Measurements from ENCODE around the gene PRKAG2. TPM values are rescaled to one million over a fixed set of nuclear protein-coding genes. Genes with fewer than 3 reads are reported as not detected.

PRKAG2 gene
- total and polyA plus RNA-seq, 2 of the 8 experiments (the other 6 are each of a cell fraction or from before 2014, with no cell fraction given) = 7.5 to 18.1 TPM

GRCh38 chr7:151823566-151824372 is 53.1 kb downstream of the PRKAG2 start (continued):
- TF ChIP-seq POLR2AphosphoS5 (IDR thresholded peaks at IDR 0.05; ENCODE audit: low read depth, low read length) (no peak), CREB1 (IDR thresholded peaks at IDR 0.05) (no peak), EGR1 (IDR thresholded peaks at IDR 0.05; ENCODE audit: borderline replicate concordance, low read depth, low read length) (no peak), BACH1 (IDR thresholded peaks at IDR 0.05; ENCODE audit: low read length) (no peak), SAP30 (IDR thresholded peaks at IDR 0.05; ENCODE audit: insufficient read depth, insufficient replicate concordance, low read length) (no peak), USF2 (IDR thresholded peaks at IDR 0.05; ENCODE audit: low read length) (no peak)

Measured in H1 (cell line).